BLaER1 treated with 17β-estradiol and CSF1 and Interleukin-3, amounts not matched to agents 10 nM and 100 nM (cell line): ENCODE results near the gene SEMA6B.

Experiments
- H3K27ac ChIP-seq, 11 experiments: shearing (Covaris generic); formaldehyde crosslinking; 2 replicates each; pipeline ENCODE4 v1.8.1; 2022
- H3K27me3 ChIP-seq, 11 experiments: shearing (Covaris generic); formaldehyde crosslinking; 2 replicates each; pipeline ENCODE4 v1.8.1; 2022
- H3K36me3 ChIP-seq, 11 experiments: shearing (Covaris generic); formaldehyde crosslinking; 2 replicates each; pipeline ENCODE4 v1.8.1; 2022
- H3K4me1 ChIP-seq, 10 experiments: shearing (Covaris generic); formaldehyde crosslinking; 2 replicates each; pipeline ENCODE4 v1.8.1; 2022
- H3K4me2 ChIP-seq, 11 experiments: shearing (Covaris generic); formaldehyde crosslinking; 2 replicates each; pipeline ENCODE4 v1.8.1; 2022
- H3K4me3 ChIP-seq, 10 experiments: shearing (Covaris generic); formaldehyde crosslinking; 2 replicates each; pipeline ENCODE4 v1.8.1; 2022
- H3K9ac ChIP-seq, 11 experiments: shearing (Covaris generic); formaldehyde crosslinking; 2 replicates each; pipeline ENCODE4 v1.8.1; 2022
- H3K9me3 ChIP-seq, 11 experiments: shearing (Covaris generic); formaldehyde crosslinking; replicated peaks in 1 of 11; 2 replicates each; pipeline ENCODE4 v1.8.1; 2022
- H4K20me1 ChIP-seq, 11 experiments: shearing (Covaris generic); formaldehyde crosslinking; 2 replicates each; pipeline ENCODE4 v1.8.1; 2022
- Cebpa-rat ChIP-seq, 11 experiments: shearing (Covaris generic); IDR thresholded peaks; 2 replicates each; pipeline ENCODE4 v1.8.1; 2022

The SEMA6B gene

GRCh38 chr19:4495471-4495870 lies 64.0 kb downstream of the SEMA6B start:
- no peak overlapping the region for H3K4me2 ChIP-seq
- no peaks in the 10 kb centered on the region; a peak in 2 of 22 replicates for H3K9me3 ChIP-seq
- no peak overlapping the region for H3K9ac ChIP-seq
- H3K27ac ChIP-seq = no peak overlapping the region
- no peak overlapping the region for H3K4me3 ChIP-seq
- TF ChIP-seq Cebpa-rat (IDR thresholded peaks at IDR 0.05) = no peak
- peaks cover 0 to 39% (median 5%) of the 10 kb centered on the region in 11 experiments; a peak in 7 of 22 replicates for H4K20me1 ChIP-seq
- no peaks in the 10 kb centered on the region for H3K27me3 ChIP-seq
- no peaks in the 10 kb centered on the region; a peak in 1 of 20 replicates for H3K4me1 ChIP-seq
- H3K36me3 ChIP-seq = peaks cover 73 to 94% (median 87%) of the 10 kb centered on the region in 11 experiments

- H3K36me3 ChIP-seq = peaks cover 75 to 94% (median 89%) of the 10 kb centered on the region in 11 experiments
- H3K9ac ChIP-seq = no peak overlapping the region
- TF ChIP-seq Cebpa-rat (IDR thresholded peaks at IDR 0.05) = no peak
- H3K4me2 ChIP-seq = no peak overlapping the region
- H3K27ac ChIP-seq = no peak overlapping the region
- H3K27me3 ChIP-seq = no peaks in the 10 kb centered on the region
- peaks cover 0 to 32% (median 5%) of the 10 kb centered on the region in 11 experiments; a peak in 7 of 22 replicates for H4K20me1 ChIP-seq
- no peaks in the 10 kb centered on the region for H3K4me1 ChIP-seq
- no peak overlapping the region for H3K4me3 ChIP-seq
- no peaks in the 10 kb centered on the region; a peak in 2 of 22 replicates for H3K9me3 ChIP-seq
These were observed 64.8 kb downstream of the SEMA6B start for GRCh38 chr19:4494691-4495064.

GRCh38 chr19:4493929-4494690 lies 65.4 kb downstream of the SEMA6B start:
- no peak overlapping the region for H3K9ac ChIP-seq
- no peak overlapping the region for H3K27ac ChIP-seq
- H3K36me3 ChIP-seq = peaks cover 81 to 98% (median 94%) of the 10 kb centered on the region in 11 experiments
- no peak for TF ChIP-seq Cebpa-rat (IDR thresholded peaks at IDR 0.05)
- no peaks in the 10 kb centered on the region for H3K4me1 ChIP-seq
- H4K20me1 ChIP-seq = peaks cover 0 to 32% (median 5%) of the 10 kb centered on the region in 11 experiments; a peak in 7 of 22 replicates
- no peak overlapping the region for H3K4me3 ChIP-seq
- H3K4me2 ChIP-seq = no peak overlapping the region
- no peaks in the 10 kb centered on the region; a peak in 2 of 22 replicates for H3K9me3 ChIP-seq
- H3K27me3 ChIP-seq = no peaks in the 10 kb centered on the region

GRCh38 chr19:4493104-4493928 lies 66.2 kb downstream of the SEMA6B start:
- peaks cover 0 to 32% (median 5%) of the 10 kb centered on the region in 11 experiments; a peak in 7 of 22 replicates for H4K20me1 ChIP-seq
- TF ChIP-seq Cebpa-rat (IDR thresholded peaks at IDR 0.05) = no peak
- H3K4me3 ChIP-seq = no peak overlapping the region
- H3K27me3 ChIP-seq = no peaks in the 10 kb centered on the region
- H3K9me3 ChIP-seq = no peaks in the 10 kb centered on the region; a peak in 2 of 22 replicates
- H3K27ac ChIP-seq = no peak overlapping the region
- no peak overlapping the region for H3K4me2 ChIP-seq
- no peak overlapping the region for H3K9ac ChIP-seq
- H3K36me3 ChIP-seq = peaks cover 84 to 98% (median 96%) of the 10 kb centered on the region in 11 experiments
- H3K4me1 ChIP-seq = no peaks in the 10 kb centered on the region
